K562 (cell line): ENCODE results near the gene KCTD18. TPM values are rescaled to one million over a fixed set of nuclear protein-coding genes. Genes with fewer than 3 reads are reported as not detected.

Experiments used
- CAMTA2 ChIP-seq: fragments of 250-450 bp; sonication (Bioruptor Pico); conservative IDR thresholded peaks from 2 replicates; pipeline ENCODE4 v1.5.1; 2022
- HDAC1 ChIP-seq, 2 experiments: fragments of 450-650 bp; IDR thresholded peaks; 2 replicates each; pipeline ENCODE4 v1.6.1; 2016 to 2017; ENCODE audit warnings: inconsistent platforms in 1 of 2, mild to moderate bottlenecking in 1 of 2, moderate library complexity in 1 of 2
- HMGN3 ChIP-seq: IDR thresholded peaks from 2 replicates; pipeline ENCODE4 v1.6.1; 2011; ENCODE audit warnings: borderline replicate concordance, low read depth, mild to moderate bottlenecking, mixed read lengths, low read length; ENCODE audit not compliant: insufficient read length; ENCODE audit errors: extremely low read depth
- PHTF2 ChIP-seq: fragments of 250-450 bp; sonication (Bioruptor Pico); IDR thresholded peaks from 2 replicates; pipeline ENCODE4 v1.5.0; 2021; ENCODE audit warnings: mild to moderate bottlenecking
- POLR2G ChIP-seq: fragments of 200-400 bp; formaldehyde crosslinking; IDR thresholded peaks from 2 replicates; pipeline ENCODE4 v1.6.1; 2017; ENCODE audit warnings: low read depth, mild to moderate bottlenecking, antibody characterized with exemption, low read length, moderate library complexity
- SNRNP70 ChIP-seq: fragments of 200-400 bp; formaldehyde crosslinking; optimal IDR thresholded peaks from 2 replicates; pipeline ENCODE3; 2017; ENCODE audit warnings: low read depth, low read length
- SRSF1 ChIP-seq: fragments of 200-400 bp; formaldehyde crosslinking; IDR thresholded peaks from 2 replicates; pipeline ENCODE4 v1.6.1; 2017; ENCODE audit warnings: mild to moderate bottlenecking, low read depth, low read length, moderate library complexity
- U2AF1 ChIP-seq: fragments of 200-400 bp; formaldehyde crosslinking; optimal IDR thresholded peaks from 2 replicates; pipeline ENCODE3; 2017; ENCODE audit warnings: mild to moderate bottlenecking, low read depth, low read length, moderate library complexity
- ZBTB8A ChIP-seq: fragments of 450-650 bp; IDR thresholded peaks from 2 replicates; pipeline ENCODE4 v1.6.1; 2018; ENCODE audit warnings: mild to moderate bottlenecking, moderate library complexity; ENCODE audit not compliant: partially characterized antibody
- ZNF134 ChIP-seq: fragments of 250-450 bp; sonication (Bioruptor Pico); conservative IDR thresholded peaks from 2 replicates; pipeline ENCODE4 v1.4.0; 2020
- ZNF143 ChIP-seq: sonication (generic); formaldehyde crosslinking; IDR thresholded peaks from 2 replicates; pipeline ENCODE4 v1.9.0; 2022; ENCODE audit warnings: mild to moderate bottlenecking, missing genetic modification reagents
- ZNF76 ChIP-seq: fragments of 250-450 bp; sonication (Bioruptor Pico); IDR thresholded peaks from 2 replicates; pipeline ENCODE4 v1.4.0; 2020; ENCODE audit warnings: mild to moderate bottlenecking, moderate library complexity, borderline replicate concordance
- polyA plus RNA-seq, 8 experiments: library from polyadenylated mRNA; depleted of rRNA in 4 of 8; stranded (reverse) in 5 of 8; unstranded in 3 of 8; fragments of >200 nt; fragmentation: Nextera tagmentation in 2 of 8; fragmentation: Illumina TruSeq in 1 of 8; extraction: Ambion mirVana in 2 of 8; extraction: Trizol in 1 of 8; gene quantifications; 2 replicates each; pipeline versions ENCODE4 v1.2.1 to v1.2.3, GENCODE V29; 2011 to 2014; ENCODE audit warnings: inconsistent platforms in 1 of 8, missing spikeins in 1 of 8
- total RNA-seq, 7 experiments: library from RNA; depleted of rRNA in 6 of 7; stranded (reverse); fragments of >200 nt in 6 of 7; fragmentation: Illumina TruSeq in 2 of 7; extraction: Trizol in 2 of 7; gene quantifications; 2 replicates each; pipeline versions ENCODE4 v1.2.1 to v1.2.3, GENCODE V29; 2011 to 2021; ENCODE audit warnings: low replicate concordance in 1 of 7
- TF ChIP-seq, protein P1 (sequence below): fragments of 250-450 bp; sonication (Bioruptor Pico); IDR thresholded peaks from 2 replicates; pipeline ENCODE4 v1.8.0; 2022; ENCODE audit warnings: inconsistent platforms, mild to moderate bottlenecking, moderate library complexity, borderline replicate concordance
- TF ChIP-seq, protein P2 (sequence below): IDR thresholded peaks from 2 replicates; pipeline ENCODE4 v1.6.1; 2012; ENCODE audit warnings: low read depth, low read length, improper control_type of control experiment, borderline replicate concordance
- TF ChIP-seq, protein P3 (sequence below): IDR thresholded peaks from 2 replicates; pipeline ENCODE4 v1.6.1; 2016; ENCODE audit warnings: missing genetic modification characterization, missing compliant biosample characterization

Gene KCTD18
- total and polyA plus RNA-seq, 9 of the 15 experiments (the other 6 are each of a cell fraction or from before 2014, with no cell fraction given) = 0.39 to 5.4 (median 3.8) TPM

DNA sequence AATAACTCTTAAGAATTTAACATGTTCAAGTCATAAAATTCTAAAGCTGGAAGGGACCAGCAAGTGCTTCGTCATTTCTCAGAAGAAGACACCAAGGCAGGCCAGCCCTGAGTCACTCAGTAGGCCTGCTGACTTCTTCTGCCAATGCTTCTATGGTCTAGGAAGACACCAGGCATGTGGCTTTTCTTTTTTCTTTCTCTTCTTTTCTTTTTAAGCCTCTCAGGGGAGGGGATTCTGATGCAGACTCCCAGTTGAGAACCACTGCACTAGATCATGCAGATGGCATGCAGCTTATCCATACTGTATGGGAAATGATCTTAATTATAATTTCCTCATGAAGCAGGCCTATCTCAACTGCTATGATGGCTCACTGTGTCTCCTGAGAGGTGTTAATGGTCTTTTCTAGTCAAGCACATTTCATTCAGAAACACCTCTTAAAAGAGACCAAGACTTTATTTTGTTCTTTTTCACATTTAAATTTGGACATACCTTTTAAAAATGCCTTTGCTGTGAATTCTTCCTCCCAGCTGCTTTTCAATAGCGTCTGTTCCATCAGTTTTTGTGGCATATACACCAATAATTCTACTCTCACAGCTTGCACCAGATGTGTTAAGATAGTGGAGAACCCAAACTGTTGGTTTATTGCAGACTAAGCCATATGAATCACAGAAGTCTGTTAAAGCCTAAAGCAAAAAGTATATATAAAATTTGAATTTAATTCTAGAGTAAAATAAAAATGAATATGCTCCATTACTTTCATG lies 11.3 kb downstream of the KCTD18 start (continued):
- TF ChIP-seq, protein P1, sequence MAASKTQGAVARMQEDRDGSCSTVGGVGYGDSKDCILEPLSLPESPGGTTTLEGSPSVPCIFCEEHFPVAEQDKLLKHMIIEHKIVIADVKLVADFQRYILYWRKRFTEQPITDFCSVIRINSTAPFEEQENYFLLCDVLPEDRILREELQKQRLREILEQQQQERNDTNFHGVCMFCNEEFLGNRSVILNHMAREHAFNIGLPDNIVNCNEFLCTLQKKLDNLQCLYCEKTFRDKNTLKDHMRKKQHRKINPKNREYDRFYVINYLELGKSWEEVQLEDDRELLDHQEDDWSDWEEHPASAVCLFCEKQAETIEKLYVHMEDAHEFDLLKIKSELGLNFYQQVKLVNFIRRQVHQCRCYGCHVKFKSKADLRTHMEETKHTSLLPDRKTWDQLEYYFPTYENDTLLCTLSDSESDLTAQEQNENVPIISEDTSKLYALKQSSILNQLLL (CRISPR knock-in tag) = no peak
- no peak for TF ChIP-seq CAMTA2 (CRISPR knock-in tag)
- TF ChIP-seq PHTF2 = no peak
- TF ChIP-seq, protein P2, sequence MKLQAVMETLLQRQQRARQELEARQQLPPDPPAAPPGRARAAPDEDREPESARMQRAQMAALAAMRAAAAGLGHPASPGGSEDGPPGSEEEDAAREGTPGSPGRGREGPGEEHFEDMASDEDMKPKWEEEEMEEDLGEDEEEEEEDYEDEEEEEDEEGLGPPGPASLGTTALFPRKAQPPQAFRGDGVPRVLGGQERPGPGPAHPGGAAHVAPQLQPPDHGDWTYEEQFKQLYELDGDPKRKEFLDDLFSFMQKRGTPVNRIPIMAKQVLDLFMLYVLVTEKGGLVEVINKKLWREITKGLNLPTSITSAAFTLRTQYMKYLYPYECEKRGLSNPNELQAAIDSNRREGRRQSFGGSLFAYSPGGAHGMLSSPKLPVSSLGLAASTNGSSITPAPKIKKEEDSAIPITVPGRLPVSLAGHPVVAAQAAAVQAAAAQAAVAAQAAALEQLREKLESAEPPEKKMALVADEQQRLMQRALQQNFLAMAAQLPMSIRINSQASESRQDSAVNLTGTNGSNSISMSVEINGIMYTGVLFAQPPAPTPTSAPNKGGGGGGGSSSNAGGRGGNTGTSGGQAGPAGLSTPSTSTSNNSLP = no peak
- TF ChIP-seq ZNF134 (CRISPR knock-in tag) = no peak
- no peak for TF ChIP-seq U2AF1
- no peak for TF ChIP-seq ZNF143
- TF ChIP-seq HDAC1 (IDR thresholded peaks at IDR 0.05) = no peak
- TF ChIP-seq SNRNP70 = no peak
- TF ChIP-seq ZNF76 (CRISPR knock-in tag) = no peak
- TF ChIP-seq, protein P3, sequence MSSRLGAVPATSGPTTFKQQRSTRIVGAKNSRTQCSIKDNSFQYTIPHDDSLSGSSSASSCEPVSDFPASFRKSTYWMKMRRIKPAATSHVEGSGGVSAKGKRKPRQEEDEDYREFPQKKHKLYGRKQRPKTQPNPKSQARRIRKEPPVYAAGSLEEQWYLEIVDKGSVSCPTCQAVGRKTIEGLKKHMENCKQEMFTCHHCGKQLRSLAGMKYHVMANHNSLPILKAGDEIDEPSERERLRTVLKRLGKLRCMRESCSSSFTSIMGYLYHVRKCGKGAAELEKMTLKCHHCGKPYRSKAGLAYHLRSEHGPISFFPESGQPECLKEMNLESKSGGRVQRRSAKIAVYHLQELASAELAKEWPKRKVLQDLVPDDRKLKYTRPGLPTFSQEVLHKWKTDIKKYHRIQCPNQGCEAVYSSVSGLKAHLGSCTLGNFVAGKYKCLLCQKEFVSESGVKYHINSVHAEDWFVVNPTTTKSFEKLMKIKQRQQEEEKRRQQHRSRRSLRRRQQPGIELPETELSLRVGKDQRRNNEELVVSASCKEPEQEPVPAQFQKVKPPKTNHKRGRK (tag) = no peak
- TF ChIP-seq ZBTB8A = no peak
- TF ChIP-seq POLR2G = no peak
- no peak for TF ChIP-seq SRSF1
- TF ChIP-seq HMGN3 = no peak
